HG02943 (cell line): ENCODE data around the gene ARHGAP22.

ENCODE experiments used
- ATAC-seq: cut with Tn5 transposase; IDR thresholded peaks from one replicate; pipeline ENCODE4 v1.9.1; 2021; ENCODE audit warnings: mild to moderate bottlenecking, low read depth, moderate library complexity; ENCODE audit not compliant: unreplicated experiment

Gene ARHGAP22

GRCh38 chr10:48468130-48468790, 136.6 kb downstream of the ARHGAP22 start:
- no peak for ATAC-seq

- no peak for ATAC-seq
Observed at GRCh38 chr10:48467669-48468068, 137.2 kb downstream of the ARHGAP22 start.

GRCh38 chr10:48466611-48467240, 138.1 kb downstream of the ARHGAP22 start:
- ATAC-seq = no peak

- no peak for ATAC-seq
Observed at GRCh38 chr10:48465860-48466521, 138.9 kb downstream of the ARHGAP22 start.

- no peak for ATAC-seq
Observed at GRCh38 chr10:48464871-48465736, 139.8 kb downstream of the ARHGAP22 start.

GRCh38 chr10:48464121-48464870, 140.6 kb downstream of the ARHGAP22 start:
- ATAC-seq = no peak

- no peak for ATAC-seq
Observed at GRCh38 chr10:48463318-48464003, 141.4 kb downstream of the ARHGAP22 start.

GRCh38 chr10:48462482-48463020, 142.3 kb downstream of the ARHGAP22 start:
- ATAC-seq = no peak

- no peak for ATAC-seq
Observed at GRCh38 chr10:48461623-48462481, 143.0 kb downstream of the ARHGAP22 start.

GRCh38 chr10:48460182-48460581, 144.7 kb downstream of the ARHGAP22 start:
- no peak for ATAC-seq

- ATAC-seq = no peak
Observed at GRCh38 chr10:48459270-48460150, 145.4 kb downstream of the ARHGAP22 start.

- ATAC-seq = no peak
Observed at GRCh38 chr10:48458662-48459048, 146.2 kb downstream of the ARHGAP22 start.

- no peak for ATAC-seq
Observed at GRCh38 chr10:48457949-48458661, 146.8 kb downstream of the ARHGAP22 start.

- no peak for ATAC-seq
Observed at GRCh38 chr10:48456808-48457761, 147.8 kb downstream of the ARHGAP22 start.

- ATAC-seq = no peak
Observed at GRCh38 chr10:48456361-48456804, 148.5 kb downstream of the ARHGAP22 start.
